ENCODE data around the gene USP7. TPM values are rescaled to one million over a fixed set of nuclear protein-coding genes. Genes with fewer than 3 reads are reported as not detected.

The USP7 gene
- polyA plus RNA-seq, 1 of the 3 experiments (the other 2 are of a cell fraction) = 8.6 TPM

GRCh38 chr16:8920645-8921346, 42.9 kb downstream of the USP7 start:
- Histone ChIP-seq H3K9ac (no peak overlapping the region), H3K9me3 (no peaks in the 10 kb centered on the region), H3K27ac (ENCODE audit: low read depth in 2 of 2, low read length in 1 of 2) (no peak overlapping the region), H3K4me2 (no peak overlapping the region), H3K4me1 (ENCODE audit: control insufficient read depth in 1 of 2, insufficient read depth in 2 of 2, low read depth in 1 of 2, low read length in 1 of 2) (no peaks in the 10 kb centered on the region; a peak in 1 of 4 replicates), H3K9me2 (no peaks in the 10 kb centered on the region), H3F3A (replicated peaks; ENCODE audit: insufficient read depth) (no peaks in the 10 kb centered on the region), H3K27me3 (ENCODE audit: insufficient read depth) (no peaks in the 10 kb centered on the region), H3K4me3 (ENCODE audit: low read depth in 2 of 2, low read length in 1 of 2) (no peak overlapping the region), H2AFZ (ENCODE audit: low read depth) (no peak overlapping the region), H4K20me1 (ENCODE audit: insufficient read depth) (peaks cover 50% of the 10 kb centered on the region), H3K79me2 (ENCODE audit: insufficient read depth) (peaks cover 41% of the 10 kb centered on the region), H3K36me3 (replicated peaks in 1 of 2; ENCODE audit: control insufficient read depth in 1 of 2, insufficient read depth in 2 of 2, low read length in 1 of 2) (peaks cover 54 to 71% of the 10 kb centered on the region in 2 experiments)
- ChIA-PET POLR2A (no interaction called here), CTCF (interaction anchor here (1.5 to 3.1 kb wide), 3 partner anchors 14 to 88 kb away, joined by 3 to 10 read pairs (median 8); no protein-coding TSS in a partner anchor)
- WGBS (ENCODE audit: low lambda C conversion rate) = 93% methylated on average over 6 of the region's 6 CpGs
- DNase-seq = no peak
- TF ChIP-seq FOXJ3 (CRISPR knock-in tag; IDR thresholded peaks at IDR 0.05) (no peak), TAF1 (IDR thresholded peaks at IDR 0.05; ENCODE audit: borderline replicate concordance, low read depth, low read length) (no peak), USF1 (IDR thresholded peaks at IDR 0.05; ENCODE audit: borderline replicate concordance, low read depth) (no peak), NRF1 (IDR thresholded peaks at IDR 0.05; ENCODE audit: low read depth, low read length) (no peak), TEAD4 (IDR thresholded peaks at IDR 0.05; ENCODE audit: borderline replicate concordance, insufficient read depth) (no peak), RXRA (IDR thresholded peaks at IDR 0.05; ENCODE audit: borderline replicate concordance, low read depth) (no peak), CHD2 (IDR thresholded peaks at IDR 0.05; ENCODE audit: low read length, partially characterized antibody) (no peak), POLR2AphosphoS5 (IDR thresholded peaks at IDR 0.05; ENCODE audit: low read depth, low read length) (no peak), ZBTB33 (IDR thresholded peaks at IDR 0.05; ENCODE audit: borderline replicate concordance, low read depth) (no peak), FOSL2 (IDR thresholded peaks at IDR 0.05; ENCODE audit: borderline replicate concordance, low read depth) (no peak), FOXM1 (IDR thresholded peaks at IDR 0.05; ENCODE audit: low read depth) (no peak), YY1 (IDR thresholded peaks at IDR 0.05; ENCODE audit: low read depth) (no peak), RAD21 (IDR thresholded peaks at IDR 0.05; ENCODE audit: low read length) (no peak), PBX3 (IDR thresholded peaks at IDR 0.05) (no peak), GATA2 (CRISPR knock-in tag; IDR thresholded peaks at IDR 0.05) (no peak), REST (IDR thresholded peaks at IDR 0.05; ENCODE audit: low read depth, low read length) (no peak), MEF2A (IDR thresholded peaks at IDR 0.05; ENCODE audit: borderline replicate concordance, low read depth) (no peak), SIN3A (IDR thresholded peaks at IDR 0.05; ENCODE audit: borderline replicate concordance, low read depth, low read length) (no peak)
